NCI-H748 (cell line): Measurements from ENCODE around the gene CCDC107.
"Not testable (repeated sequence)": the region's sequence is repeated elsewhere in the genome, so short reads cannot be mapped to it uniquely, and the experiment has no call there.

Experiments used
- DNase-seq: peaks from one replicate; lab custom pipeline; 2025; ENCODE audit not compliant: unreplicated experiment; lab: John Stamatoyannopoulos, UW

Gene CCDC107

DNA sequence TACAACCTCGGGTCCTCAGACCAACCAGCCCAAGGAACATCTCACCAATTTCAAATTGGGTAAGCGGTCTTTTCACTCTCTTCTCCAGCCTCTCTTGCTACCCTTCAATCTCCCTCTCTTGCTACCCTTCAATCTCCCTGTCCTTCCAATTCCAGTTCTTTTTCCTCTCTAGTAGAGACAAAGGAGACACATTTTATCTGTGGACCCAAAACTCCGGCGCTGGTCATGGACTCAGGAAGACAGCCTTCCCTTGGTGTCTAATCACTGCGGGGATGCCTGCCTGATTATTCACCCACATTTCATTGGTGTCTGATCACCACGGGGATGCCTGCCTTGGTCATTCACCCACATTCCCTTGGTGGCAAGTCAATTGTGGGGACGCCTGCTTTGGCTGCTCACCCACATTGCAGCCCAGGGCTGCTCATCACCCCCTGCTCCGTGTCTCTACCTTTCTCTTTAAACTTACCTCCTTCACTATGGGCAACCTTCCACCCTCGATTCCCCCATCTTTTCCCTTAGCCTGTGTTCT, 20.6 kb upstream of the CCDC107 start:
- not testable (repeated sequence) for DNase-seq

DNA sequence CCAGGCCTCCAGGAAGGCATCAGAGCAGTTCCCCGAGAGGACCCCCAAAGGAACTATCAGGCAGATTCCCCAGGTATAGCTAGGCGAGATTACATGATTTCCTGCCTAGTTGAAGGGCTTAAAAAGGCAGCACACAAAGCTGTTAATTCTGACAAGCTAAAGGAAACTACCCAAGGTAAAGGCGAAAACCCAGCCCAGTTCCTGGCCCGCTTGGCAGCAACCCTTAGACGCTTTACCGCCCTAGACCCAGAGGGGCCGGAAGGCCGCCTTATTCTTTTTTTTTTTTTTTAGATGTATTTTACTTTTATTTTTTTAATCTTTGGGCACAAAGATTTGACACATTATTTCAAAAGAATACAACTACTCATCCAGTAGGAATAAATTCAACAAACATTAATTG, 19.3 kb upstream of the CCDC107 start:
- not testable (repeated sequence) for DNase-seq

DNA sequence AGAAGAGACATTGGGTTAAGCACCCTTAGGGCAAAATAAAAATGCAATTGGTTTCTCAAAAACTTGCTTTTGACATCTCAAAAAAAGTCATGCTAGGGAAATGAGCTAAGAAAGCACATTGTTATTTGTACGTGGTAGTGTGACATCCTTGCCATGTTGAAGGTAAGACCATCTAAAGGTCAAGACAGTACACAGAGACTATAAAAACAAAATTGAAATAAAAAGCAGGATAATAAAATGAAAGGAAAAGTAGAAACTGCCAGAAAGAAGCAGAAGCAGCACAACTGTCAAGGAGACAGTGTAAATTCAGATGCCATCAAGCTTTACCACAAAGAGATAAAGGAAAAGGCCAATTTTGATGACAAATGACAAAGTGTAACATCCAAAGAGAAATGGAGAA, 18.9 kb upstream of the CCDC107 start:
- not testable (repeated sequence) for DNase-seq

DNA sequence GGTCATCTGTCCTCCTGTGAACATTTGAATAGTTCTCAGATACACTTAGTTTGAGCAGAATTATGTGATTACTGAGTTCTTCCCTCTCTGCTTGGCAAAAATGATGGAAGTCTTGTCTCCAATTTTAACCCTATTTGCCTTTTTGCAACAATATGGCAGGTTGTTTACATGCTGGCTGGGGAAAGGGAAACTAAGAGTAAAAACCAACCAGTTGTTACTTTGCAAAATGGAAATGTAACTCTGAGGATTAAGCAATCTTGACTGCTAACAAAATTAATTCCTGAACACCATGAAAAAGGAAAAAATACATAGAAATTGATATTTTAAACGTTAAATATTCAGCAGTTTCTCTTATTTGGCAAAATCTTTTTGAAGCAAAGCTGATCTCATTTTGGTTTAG, 18.5 kb upstream of the CCDC107 start:
- DNase-seq: no peak

DNA sequence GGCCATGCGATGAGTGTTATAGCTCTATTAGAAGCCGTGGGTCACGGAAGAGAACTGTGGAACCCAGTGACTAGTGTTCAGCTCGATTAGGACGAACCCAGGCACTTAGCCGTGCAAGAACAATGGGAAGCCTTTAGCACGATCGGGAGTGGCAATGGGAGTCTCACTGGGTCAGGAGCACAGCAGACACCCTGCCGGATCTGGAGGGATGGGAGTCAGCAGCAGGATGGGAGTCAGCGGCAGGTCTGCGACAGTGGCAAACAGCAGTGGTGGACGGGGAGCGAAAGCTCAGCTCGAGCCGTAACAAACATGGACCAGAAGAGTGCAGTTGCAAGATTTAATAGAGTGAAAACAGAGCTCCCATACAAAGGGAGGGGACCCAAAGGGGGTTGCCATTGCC, 17.7 kb upstream of the CCDC107 start:
- not testable (repeated sequence) for DNase-seq

DNA sequence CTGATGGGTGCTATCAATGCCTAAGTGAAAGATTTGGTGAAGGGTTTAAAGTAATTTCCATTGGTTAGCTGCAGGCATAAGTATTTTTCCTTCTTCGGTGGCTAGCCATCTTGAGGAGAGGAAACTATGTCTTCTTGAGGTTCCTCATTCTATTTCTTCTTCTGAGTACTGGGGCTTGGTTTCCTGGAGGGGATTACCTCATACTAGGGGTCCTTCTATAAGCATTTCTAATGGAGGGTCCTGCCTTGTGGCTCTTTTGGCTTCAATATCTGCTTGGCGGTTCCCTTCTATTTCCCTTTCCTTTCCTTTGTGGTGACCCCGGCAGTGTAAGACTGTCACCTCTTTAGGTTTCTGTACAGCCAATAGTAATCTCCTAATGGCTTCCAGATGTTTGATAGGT, 16.6 kb upstream of the CCDC107 start:
- not testable (repeated sequence) for DNase-seq

DNA sequence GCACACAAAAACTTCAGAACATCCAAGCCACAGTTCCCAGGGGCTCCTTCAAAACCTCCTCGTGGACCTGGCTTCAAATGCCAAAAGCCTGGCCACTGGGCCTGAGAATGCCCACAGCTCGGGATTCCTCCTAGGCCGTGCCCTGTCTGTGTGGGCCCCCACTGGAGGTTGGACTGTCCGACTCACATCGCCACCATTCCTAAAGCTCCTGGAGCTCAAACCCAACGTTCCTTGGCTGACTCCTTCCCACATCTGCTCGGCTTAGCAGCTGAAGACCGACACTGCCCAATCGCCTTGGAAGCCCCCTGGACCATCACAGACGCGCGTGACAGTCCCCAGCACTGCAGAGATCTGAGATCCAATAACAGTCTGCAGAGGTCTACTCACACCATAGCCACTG, 15.0 kb upstream of the CCDC107 start:
- DNase-seq: no peak

DNA sequence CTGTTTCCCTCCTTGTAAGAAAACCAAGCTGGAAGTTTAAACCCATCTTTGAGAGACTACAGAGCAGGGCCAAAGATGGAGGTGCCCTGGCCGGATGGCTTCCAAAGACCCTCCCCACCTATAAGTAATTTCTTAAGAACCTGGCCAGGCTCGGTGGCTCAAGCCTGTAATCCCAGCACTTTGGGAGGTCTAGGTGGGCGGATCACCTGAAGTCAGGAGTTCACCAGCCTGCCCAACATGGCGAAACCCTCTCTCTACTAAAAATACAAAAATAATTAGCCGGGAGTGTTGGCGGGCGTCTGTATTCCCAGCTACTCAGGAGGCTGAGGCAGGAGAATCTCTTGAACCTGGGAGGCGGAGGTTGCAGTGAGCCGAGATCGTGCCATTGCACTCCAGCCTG, 12.4 kb upstream of the CCDC107 start:
- DNase-seq: not testable (repeated sequence)

DNA sequence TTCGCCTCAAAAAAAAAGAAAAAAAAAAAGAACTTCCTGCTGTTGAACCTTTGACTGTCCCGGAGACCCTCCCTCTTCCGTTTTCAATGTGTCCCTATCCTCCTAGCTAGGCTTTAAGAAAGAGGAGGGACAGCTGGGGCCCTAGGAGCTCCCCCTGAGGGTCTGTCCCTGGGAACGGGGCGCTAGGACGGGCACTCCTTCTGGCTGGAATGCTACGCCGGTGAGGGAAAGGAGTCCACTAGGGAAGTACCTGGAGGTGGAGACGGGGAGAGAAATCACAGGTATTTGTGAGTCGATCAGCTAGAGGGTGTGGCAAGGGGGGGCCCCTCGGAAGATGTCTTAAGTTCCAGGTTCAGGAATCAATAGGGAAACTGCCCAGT, 11.9 kb upstream of the CCDC107 start:
- DNase-seq: peak; percentile 64

DNA sequence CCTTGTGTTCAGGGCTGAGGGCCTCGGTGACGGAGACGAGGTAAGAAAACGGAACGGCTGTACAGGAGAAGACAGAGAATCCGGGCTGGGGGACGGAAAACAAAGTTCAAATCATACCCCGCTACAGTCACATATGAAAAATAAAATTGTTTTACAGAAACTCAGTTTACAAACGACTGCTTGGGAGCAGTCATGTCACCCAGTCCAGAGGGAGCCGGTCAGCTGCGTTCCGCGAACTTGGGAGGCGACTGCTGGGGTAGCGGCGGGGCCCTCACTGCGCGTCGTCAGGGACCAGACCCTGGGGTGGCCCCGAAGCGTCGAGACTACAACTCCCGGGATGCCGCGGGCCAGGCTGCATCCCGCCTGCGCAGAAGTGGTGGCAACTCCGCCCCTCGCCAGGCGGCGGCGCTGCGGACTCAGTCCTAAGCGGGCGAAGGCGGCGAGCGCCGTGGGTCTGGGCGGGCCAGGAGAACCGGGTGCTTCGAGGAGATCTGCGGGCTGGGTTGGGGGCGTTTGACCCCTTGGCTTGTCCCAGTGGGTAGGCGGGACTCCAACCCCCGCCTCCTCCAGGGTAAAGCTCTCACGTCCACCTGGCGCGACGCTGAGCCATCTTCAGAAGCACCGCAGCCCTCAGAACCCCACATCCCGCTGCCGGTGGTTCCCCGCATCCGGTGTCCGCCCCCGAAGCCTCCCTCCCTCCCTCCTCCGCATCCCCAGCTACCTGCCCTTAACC, 11.4 kb upstream of the CCDC107 start:
- DNase-seq: peak; percentile 93

DNA sequence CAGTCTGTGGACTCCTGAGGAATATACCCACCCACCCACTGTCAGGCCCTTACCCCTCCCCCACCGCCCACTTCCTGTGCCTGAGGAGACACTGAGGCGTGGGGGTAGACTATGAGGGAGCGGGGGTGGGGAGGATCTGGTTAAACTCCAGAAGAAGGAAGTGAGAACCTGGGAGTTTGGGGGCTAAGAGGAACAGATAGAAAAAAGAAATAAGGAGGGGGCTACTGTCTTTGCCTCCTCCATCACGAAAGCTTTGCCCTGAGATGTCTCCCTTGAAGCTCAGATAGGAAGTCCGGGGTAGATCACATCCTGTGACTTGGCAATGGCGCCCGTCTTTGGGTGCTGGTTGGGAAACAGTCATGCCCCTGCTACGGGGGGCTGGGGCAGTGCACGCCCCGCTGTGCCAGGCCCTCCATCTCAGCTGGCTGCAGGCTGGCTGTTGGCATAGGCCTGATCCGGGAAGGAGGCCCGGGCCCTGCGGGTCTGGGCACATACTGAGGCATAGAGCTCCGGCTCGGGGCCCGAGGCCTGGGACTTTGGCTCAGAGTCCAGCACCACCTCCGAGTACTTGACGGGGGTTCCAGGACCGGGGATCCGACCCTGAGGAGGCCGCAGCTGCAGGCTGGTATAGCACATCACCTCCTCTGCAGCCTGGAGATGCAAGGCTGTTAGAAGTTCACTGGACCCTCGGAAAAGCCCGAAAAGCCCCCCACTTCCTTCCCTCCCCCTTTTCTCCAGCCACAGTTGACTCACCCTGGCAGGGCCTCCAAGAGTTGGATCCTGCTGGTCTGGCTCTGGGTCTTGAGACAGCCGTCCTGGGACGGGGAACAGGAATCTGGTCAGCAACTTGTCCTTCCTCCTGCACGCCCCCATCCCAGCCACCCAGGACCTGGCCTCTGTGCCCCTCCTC, 8.4 kb upstream of the CCDC107 start:
- DNase-seq: no peak

DNA sequence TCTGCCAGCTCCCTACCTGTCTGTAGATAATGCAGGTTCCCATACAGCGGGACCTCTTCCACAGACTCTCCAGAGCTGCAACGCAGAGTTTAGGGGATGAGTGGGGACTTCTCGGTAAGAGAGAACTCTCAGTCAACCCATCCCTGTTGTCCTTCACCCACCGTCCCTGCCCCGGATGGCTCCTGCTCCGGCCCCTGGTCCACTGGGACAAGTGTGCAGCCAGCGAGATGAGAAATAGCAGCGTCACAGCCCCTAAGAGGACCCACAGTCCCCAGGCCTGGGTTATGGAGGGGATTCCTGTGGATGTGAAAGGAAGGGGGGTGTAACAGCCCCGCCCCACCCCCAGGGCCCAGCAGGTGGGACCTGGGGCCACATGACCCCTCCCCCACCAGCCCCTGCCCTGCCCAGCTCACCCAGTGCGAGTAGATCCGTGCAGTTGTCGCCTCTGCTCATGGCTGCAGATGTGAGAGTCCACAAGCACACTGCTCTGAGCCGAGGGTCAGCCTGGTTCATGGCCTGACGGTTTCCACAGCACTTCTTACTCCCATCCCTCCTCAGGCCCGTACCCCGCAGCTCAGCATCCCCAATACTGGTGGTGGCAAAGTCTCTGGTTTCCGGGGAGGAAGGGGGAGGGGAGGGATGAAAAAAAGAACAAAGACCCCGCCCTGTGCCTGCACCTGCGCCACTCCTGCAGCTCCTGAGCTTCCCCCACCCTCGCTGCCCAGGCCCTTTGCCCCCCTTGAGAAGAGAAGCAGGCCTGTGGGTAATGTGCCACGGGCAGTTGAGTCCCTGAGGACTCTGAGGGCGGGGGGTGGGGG, 7.5 kb upstream of the CCDC107 start, which contains the start of gene SIT1:
TSS of gene SIT1 (minus strand) at position 591 of the 818 bp plus-strand sequence. CDS start at position 513, 78 bp downstream.
- DNase-seq: peak; percentile 14

DNA sequence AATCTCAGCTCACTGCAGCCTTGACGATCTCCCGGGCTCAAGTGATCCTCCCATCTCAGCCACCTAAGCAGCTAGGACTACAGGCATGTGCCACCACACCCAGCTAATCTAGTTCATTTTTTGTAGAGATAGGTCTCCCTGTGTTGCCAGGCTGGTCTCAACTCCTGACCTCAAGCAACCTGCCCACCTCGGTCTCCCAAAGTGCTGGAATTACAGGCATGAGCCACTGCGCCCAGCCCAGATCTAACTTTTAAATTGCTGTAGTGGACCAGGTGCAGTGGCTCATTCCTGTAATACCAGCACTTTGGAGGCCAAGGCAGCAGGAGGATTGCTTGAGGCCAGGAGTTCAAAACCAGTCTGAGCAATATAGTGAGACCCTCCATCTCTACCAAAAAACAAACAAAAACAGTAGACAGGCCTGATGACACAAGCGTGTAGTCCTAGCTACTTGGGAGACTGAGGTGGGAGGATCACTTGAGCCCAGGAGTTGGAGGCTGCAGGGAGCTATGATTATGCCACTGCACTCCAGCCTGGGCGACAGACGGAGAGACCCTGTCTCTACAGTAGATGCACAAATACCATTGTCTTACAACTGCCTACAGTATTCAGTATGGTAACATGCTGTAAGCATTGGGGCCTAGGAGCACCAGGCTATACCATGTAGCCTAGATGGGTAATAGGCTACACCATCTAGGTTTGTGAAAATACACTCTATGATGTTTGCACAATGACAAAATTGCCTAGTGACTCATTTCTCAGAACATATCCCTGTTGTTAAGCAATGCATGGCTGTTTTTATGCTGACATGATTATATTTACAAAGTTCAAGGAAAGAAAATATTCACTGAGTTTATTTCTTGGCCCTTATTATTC, 5.9 kb upstream of the CCDC107 start:
- peak; percentile 8 for DNase-seq

DNA sequence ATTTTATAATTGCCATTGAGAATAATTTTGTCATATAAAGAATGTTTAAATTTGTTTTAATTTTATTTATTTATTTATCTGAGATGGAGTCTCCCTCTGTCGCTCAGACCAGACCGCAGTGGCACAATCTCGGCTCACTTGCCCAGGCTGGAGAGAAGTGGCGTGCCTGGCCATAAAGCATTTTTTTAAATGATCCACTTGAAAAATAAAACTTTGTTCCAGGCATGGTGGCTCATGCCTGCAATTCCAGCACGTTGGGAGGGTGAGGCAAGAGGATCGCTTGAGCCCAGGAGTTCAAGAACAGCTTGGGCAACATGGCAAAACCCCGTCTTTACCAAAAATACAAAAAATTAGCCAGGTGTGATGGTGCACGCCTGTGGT, 5.3 kb upstream of the CCDC107 start:
- no peak for DNase-seq

DNA sequence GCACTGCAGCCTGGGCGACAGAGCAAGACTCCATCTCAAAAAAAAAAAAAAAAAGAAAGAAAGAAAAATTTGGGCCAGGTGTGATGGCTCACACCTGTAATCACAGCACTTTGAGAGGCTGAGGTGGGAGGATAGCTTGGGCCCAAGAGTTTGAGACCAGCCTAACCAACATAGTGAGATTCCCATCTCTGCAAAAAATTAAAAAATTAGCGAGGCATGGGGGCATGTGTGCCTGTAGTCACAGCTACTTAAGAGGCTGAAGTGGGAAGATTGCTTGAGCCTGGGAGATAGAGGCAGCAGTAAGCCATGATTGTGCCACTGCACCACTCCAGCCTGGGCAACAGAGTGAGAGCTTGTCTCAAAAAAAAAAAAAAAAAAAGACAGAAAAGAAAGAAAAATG, 4.5 kb upstream of the CCDC107 start:
- DNase-seq: no peak

DNA sequence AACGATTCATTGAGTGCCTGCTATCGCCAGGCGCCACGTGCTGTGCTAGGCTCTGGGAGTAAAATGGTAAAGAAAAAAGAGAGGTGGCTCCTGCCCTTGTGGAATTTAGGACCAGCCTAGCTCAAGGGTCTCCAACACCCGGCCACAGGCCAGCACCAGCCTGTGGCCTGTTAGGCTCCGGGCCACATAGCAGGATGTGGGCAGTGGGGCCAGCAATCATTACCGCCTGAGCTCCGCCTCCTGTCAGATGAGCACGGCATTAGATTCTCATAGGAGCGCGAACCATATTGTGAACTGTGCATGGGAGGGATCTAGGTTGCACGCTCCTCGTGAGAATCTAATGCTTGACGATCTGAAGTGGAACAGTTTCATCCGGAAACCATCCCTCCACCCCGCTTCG, 1.7 kb upstream of the CCDC107 start:
- peak; percentile 24 for DNase-seq

DNA sequence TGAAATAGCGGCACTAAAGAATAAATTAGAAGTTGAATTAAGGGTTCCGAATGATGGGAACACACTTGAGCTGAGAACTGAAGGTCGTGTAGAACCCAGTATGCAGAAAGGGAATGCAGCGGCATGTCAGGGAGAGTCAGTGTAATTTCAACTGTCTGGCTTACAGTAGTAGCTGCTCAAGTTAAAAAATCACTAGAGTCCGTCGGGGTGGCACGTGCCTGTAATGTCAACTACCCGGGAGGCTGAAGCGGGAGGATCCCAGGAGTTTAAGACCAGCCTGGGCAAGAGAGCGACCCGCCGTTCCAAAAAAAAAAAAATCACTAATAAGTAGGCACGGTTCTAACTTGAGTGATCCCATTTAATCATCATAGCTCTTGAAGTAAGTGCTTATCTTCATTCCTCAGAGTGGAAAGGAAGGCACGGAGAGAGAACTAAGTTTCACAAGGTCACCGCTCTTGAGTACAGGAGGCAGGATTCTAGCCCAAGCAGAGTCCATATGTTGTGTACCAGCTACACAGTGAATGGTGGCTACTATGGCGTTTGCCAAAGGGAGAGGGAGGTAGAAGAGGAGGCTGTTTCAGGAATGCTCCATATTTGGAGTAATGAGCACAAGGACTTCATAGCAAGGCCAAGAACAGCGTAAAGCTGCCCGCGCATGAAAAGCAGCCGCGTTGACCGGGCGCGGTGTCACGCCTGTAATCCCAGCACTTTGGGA, 1.1 kb upstream of the CCDC107 start:
- DNase-seq: peak; percentile 80

DNA sequence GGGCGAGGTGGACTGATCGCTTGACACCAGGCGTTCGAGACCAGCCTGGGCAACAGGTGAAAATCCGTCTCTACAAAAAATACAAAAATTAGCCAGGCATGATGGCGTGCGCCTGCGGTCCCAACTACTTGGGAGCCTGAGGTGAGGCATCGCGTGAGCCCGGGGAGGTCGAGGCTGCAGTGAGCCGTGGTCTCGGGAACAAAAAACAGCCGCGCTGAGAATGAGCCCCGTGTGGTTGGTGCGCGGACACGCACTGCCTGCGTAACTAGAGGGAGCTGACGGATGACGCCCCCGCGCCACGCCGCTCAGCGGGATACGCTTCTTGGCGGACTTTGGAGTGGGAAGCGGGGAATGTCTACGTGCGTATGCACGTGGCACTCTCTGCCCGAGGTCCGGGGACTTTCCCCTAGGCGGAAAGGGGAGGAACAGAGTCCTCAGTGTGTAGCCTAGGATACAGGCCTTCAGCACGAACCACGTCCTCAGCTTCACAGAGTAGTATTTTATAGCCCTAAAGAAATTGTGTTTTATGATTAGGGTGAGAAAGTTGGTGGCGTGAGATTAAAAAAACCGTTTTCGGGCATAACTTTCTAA, 451 bp upstream of the CCDC107 start, which contains the start of gene RMRP:
TSS of gene RMRP (minus strand) at position 474 of the 591 bp plus-strand sequence.
- DNase-seq: peak; percentile 100

DNA sequence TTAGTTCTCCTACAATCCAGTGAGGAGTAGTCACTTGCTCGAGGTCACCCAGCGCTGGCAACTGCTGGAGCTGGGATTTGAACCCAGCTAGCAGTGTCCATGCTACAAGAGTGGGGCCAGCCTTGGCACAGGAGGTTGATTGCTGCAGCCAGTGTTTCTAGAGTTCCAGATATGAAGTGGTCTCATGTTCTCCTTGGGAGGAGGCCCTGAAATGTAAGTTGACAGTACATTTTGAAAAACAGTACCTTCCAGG, 802 bp downstream of the CCDC107 start:
- DNase-seq: peak; percentile 66
